Ramos (cell line): ENCODE measurements around the gene ASPRV1.
"Not testable (repeated sequence)": the region's sequence is repeated elsewhere in the genome, so short reads cannot be mapped to it uniquely, and the experiment has no call there.

ENCODE experiments used
- in situ Hi-C: fragments of 300-500 bp; cut with MboI; formaldehyde crosslinking; loops from one replicate; pipeline ENCODE4 v1.14.3; 2022; ENCODE audit warnings: low sequenced_read_pairs; ENCODE audit not compliant: unreplicated experiment

The ASPRV1 gene

DNA sequence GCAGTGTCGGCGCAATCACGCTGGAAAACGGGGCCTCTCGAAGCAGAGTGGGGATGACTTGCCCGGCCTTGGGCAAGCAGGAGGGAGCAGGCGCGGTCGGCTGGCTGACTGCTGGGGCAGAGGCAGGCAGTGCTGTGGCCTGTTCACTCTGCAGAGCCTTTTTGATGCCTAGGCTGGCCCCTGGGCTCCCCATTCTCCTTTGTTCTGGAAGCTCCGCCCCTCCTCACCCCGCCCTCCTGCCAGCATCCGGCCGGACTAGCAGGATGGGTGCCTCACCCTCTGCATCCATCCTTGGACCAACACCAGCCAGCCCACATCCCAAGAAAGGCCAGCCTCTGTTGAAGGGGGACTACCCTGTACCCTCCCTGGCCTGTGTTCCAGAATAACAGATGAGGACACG lies at the start of gene ASPRV1:
TSS of gene ASPRV1 (minus strand) at position 136 of the 400 bp plus-strand sequence. CDS start 195 bp downstream, outside the sequence.
- in situ Hi-C loops, result no loop called here

GRCh38 chr2:70010576-70011111 lies 49.2 kb upstream of the ASPRV1 start:
- in situ Hi-C loops, result no loop called here

DNA sequence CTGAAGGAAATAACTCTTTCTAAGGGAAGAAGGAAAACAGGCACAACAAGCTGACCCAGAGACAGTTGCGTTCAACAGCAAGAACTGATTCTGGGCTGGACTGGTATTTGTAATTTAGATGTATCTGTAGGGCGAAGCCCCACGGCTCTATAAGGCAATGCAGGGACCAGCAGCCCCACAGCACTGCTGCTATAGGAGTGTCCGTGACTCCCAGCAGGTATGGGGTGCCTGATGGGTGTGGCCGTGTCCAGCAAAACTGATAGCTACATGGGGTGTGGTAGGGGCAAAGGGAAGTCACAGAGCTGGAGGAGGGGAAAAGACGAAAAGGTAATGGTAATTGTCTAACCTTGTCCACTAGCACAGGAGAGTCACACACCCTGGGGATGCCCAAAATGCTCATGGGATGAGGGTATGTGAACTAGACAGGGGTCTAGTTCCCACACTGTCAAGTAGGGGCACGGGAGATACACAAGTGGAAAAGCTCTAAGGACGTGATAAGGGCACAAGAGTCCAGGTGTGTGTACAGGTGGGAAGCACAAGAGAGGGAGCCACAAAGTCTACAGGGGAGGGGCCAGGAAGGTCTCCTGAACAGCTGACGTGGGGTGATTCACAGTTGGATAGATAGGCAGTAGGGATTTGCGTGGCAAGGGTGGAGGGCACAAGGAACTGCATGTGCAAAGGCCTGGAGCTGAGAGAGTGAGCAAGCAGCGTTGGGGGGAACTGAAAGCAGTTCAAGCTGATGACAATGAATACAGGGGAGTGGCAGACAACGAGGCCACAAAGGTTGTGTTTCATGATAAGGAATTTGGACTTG lies 48.5 kb upstream of the ASPRV1 start:
- in situ Hi-C loops, result no loop called here

DNA sequence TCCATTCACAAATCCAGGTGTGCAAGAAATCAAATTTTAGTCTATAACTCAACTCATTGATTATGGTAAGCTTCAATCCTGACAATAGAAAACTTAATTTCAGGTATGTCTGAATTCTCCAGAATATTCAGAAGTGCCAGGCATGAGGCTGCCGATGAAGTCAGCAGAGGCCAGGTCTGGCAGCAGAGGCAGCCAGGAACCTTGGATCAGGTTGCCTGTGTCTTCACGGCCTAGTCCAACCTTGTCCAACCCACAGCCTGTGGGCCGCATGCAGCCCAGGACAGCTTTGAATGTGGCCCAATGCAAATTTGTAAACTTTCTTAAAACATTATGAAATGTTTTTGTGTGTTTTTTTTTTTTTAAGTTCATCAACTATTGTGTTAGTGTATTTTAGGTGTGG lies 46.9 kb upstream of the ASPRV1 start:
- in situ Hi-C loops, result no loop called here

DNA sequence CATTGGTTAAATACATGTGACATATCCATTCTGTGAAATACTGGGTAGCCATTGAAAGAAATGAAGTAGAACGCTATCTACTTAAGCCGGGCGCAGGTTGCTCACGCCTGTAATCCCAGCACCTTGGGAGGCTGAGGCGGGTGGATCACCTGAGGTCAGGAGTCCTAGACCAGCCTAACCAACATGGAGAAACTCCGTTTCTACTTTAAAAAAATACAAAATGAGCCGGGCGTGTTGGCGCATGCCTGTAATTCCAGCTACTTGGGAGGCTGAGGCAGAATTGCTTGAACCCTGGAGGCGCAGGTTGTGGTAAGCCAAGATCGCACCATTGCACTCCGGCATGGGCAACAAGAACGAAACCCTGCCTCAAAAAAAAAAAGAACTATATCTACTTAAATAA lies 45.7 kb upstream of the ASPRV1 start:
- in situ Hi-C loops, result no loop called here

DNA sequence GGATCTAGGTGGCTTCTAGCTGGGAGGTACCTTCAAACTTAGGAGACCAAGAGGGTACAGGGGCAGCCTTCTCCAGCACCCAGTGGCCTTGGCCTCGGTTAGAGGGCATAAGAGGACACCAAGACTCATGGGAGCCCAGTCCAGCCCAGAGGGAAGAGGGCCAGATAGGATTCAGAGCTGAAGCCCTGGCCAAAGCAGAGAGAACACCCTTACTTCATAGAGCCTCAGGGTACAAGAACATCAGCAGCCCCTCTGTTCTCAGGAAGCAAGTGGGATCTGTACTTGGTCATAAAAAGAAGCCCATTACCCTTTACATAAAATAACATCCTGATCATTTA lies 45.0 kb upstream of the ASPRV1 start:
- in situ Hi-C loops, result no loop called here

DNA sequence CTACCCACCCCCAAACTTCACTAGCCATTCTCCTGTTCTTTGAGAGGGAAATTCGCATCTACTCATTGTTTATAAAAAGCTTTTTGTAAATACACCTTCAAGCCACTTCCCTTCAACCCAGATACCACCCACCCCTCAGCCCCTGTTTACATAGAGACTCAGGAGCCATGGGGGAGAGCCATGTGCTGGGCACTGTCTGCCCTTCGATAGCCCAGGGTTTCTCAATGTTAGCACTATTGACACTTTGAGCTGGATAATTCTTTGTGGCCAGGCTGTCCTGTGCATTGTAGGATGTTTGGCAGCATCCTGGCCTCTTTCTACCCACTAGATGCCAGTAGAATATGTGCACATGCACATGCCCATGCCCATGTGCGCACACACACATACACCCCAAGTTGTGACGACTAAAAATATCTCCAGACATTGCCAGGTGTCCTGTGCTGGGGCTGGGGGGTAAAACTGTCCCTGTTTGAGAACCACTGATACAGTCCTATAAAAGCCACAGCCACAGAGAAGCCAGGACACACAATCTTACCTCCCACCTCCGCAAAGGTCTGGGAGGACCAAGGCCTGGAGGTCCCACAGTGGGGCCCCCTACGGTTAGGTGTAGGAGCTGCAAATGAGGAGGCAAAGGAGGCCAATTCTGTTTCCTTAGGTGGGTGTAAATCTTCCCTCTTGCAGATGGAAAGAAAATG lies 44.5 kb upstream of the ASPRV1 start:
- in situ Hi-C loops, result no loop called here

GRCh38 chr2:70005216-70005615 lies 43.8 kb upstream of the ASPRV1 start:
- in situ Hi-C loops, result no loop called here

- in situ Hi-C loops, result no loop called here
Observed at GRCh38 chr2:70003093-70003830, 41.8 kb upstream of the ASPRV1 start.

DNA sequence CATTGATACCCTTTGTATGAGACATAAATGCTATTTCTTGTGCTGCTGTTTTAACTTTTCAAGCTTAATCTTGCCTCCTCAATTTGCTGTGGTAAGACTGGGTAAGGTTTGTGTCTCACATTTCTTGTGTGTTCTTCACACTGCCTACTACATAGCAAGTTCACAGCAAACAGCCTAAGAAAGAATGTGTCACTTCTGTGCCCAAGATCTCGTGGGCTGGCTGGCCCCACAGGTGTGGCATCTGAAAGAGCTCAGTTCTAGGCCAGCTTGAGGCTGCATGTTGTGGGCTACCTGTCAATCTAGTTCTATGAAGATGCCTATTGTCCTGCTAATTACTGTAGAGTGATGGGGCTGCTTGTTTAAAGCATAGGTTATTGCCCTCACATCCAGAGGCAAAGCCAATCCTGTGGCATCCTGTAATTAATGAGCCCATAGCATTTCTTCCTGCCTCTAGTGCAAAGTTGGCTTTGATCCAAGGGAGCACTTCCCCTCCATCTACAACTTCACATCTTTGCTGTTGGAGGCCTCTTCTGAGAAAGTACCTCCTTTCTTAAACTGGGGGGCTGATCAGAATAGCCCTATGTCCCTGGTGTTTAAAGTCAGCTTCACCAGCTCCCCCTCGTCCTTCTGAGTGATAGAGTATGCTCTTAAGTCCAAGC lies 40.9 kb upstream of the ASPRV1 start:
- in situ Hi-C loops, result no loop called here

DNA sequence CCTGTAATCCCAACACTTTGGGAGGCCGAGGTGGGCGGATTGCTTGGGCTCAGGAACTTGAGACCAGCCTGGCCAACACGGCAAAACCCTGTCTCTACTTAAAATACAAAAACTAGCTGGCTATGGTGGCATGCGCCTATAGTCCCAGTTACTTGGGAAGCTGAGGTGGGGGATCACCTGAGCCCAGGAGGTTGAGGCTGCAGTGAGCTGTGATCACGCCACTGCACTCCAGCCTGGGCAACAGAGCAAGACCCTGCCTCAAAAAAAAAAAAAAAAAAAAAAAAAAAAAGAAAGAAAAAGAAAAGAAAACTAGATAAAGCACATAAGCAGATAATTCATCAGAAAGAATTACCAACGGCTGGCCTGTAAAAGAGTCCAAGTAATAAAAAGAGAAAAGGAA lies 39.1 kb upstream of the ASPRV1 start:
- in situ Hi-C loops, result not testable (repeated sequence)

- in situ Hi-C loops, result no loop called here
Observed at GRCh38 chr2:69998761-69999160, 37.3 kb upstream of the ASPRV1 start.

- in situ Hi-C loops, result no loop called here
Observed at GRCh38 chr2:69997015-69997830, 35.8 kb upstream of the ASPRV1 start.

GRCh38 chr2:69995511-69995910 lies 34.1 kb upstream of the ASPRV1 start:
- in situ Hi-C loops, result no loop called here

GRCh38 chr2:69994166-69994565 lies 32.7 kb upstream of the ASPRV1 start:
- in situ Hi-C loops, result no loop called here

DNA sequence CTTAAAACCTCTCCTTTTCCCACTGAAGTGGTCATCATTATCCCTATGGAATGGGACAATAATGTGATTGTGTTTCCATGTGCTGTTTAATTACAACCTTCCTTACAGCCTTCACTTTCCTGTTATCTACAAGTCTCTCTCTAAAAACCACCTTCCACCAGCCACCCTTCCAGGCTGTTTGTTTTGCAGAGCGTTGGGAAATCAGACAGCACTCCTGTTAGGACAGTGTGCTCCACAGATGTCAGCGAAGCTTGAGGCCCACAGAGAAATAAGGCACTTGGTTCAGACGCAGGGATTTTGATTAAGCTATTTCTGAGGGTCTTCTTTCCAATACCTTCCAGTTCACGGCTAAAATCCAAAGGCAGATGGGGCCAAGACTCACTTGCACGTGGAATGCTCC lies 32.3 kb upstream of the ASPRV1 start:
- in situ Hi-C loops, result no loop called here

DNA sequence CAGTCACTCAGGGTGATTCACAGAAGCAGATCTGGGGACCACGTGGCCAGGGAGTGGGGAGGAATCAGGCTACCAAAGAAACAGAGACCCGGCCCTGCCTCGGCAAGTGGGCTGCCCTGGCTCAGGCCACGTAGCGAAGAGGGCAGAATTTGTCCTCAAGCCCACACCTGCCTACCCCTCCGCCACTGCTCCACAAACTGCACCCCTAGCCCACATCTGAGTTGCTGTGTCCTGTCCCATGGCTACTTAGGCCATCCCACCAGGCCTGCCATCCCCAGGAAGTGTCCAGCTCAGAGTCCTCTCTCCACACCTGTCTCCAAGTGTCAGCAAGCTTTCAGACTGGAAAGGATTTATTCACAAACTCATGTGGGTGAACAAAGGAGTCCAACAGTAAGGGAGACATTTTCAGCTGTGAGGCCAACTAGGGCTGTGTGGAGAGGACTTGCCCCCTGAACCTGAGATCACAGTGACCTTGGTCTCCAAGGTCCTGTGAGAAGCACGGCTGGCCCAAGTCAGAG lies 31.7 kb upstream of the ASPRV1 start:
- in situ Hi-C loops, result no loop called here

- in situ Hi-C loops, result no loop called here
Observed at GRCh38 chr2:69992310-69993047, 31.0 kb upstream of the ASPRV1 start.
